T-helper 2 cell (primary cell): ENCODE results near the gene TCF7L2.

Experiments used
- DNase-seq, 5 experiments: peaks; one replicate each; pipeline versions ENCODE4 v3.0.0 to v3.0.0-alpha.2; 2012 to 2022

The TCF7L2 gene

GRCh38 chr10:112948196-112948595 lies 1.9 kb upstream of the TCF7L2 start:
- no peak for DNase-seq

GRCh38 chr10:112949143-112949823 lies 764 bp upstream of the TCF7L2 start:
- DNase-seq = no peak

- peak in 1 of 5 experiments; percentile 7 for DNase-seq
These were observed 789 bp downstream of the TCF7L2 start for GRCh38 chr10:112950714-112951358.

GRCh38 chr10:112951359-112952281 lies 1.6 kb downstream of the TCF7L2 start:
- DNase-seq = peak in 3 of 5 experiments; percentile 6 to 42 (median 7)

- DNase-seq = no peak
These were observed 2.5 kb downstream of the TCF7L2 start for GRCh38 chr10:112952282-112953173.

- no peak for DNase-seq
These were observed 3.4 kb downstream of the TCF7L2 start for GRCh38 chr10:112953174-112954159.

- DNase-seq = no peak
These were observed 5.0 kb downstream of the TCF7L2 start for GRCh38 chr10:112954974-112955581.

- DNase-seq = no peak
These were observed 5.8 kb downstream of the TCF7L2 start for GRCh38 chr10:112955582-112956421.

- no peak for DNase-seq
These were observed 6.7 kb downstream of the TCF7L2 start for GRCh38 chr10:112956631-112957350.

GRCh38 chr10:112957640-112958092 lies 7.6 kb downstream of the TCF7L2 start:
- no peak for DNase-seq

- no peak for DNase-seq
These were observed 8.4 kb downstream of the TCF7L2 start for GRCh38 chr10:112958275-112958995.

GRCh38 chr10:112959207-112959838 lies 9.3 kb downstream of the TCF7L2 start:
- DNase-seq = no peak

GRCh38 chr10:112960151-112960681 lies 10.2 kb downstream of the TCF7L2 start:
- DNase-seq = no peak

- no peak for DNase-seq
These were observed 11.6 kb downstream of the TCF7L2 start for GRCh38 chr10:112961609-112962008.

GRCh38 chr10:112962343-112962742 lies 12.3 kb downstream of the TCF7L2 start:
- DNase-seq = no peak

GRCh38 chr10:112963835-112964234 lies 13.8 kb downstream of the TCF7L2 start:
- no peak for DNase-seq

- DNase-seq = no peak
These were observed 14.4 kb downstream of the TCF7L2 start for GRCh38 chr10:112964482-112964881.
